Measurements from ENCODE around the gene PARP11.

Gene PARP11

DNA sequence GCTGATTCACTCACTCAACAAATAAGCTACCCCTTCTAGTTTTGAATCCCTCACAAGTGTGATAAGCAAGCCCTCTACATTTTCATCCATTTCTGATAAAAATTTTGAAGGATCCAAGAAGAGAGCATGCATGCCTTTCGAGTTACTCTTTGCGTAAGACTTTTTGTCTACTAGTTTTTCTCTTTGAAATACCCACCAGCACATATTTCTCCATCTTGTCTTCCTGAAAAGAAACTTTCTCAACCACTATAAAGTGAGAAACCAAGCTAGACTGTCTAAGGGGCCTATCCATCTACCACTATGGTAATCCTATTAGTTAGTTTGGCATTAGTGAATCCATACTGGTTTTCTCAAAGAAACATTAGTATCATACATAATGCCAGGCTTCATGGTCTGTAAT, 56.9 kb downstream of the PARP11 start:
- TF ChIP-seq SIN3A (IDR thresholded peaks at IDR 0.05; ENCODE audit: borderline replicate concordance, insufficient read depth, low read length), result no peak
- no peak for TF ChIP-seq TAF1 (IDR thresholded peaks at IDR 0.05; ENCODE audit: borderline replicate concordance, insufficient read depth, low read length)
- TF ChIP-seq FOXP2 (optimal IDR thresholded peaks at IDR 0.05; ENCODE audit: borderline replicate concordance, extremely low read depth, extremely low read length, insufficient read depth), result no peak
- TF ChIP-seq, protein P1, sequence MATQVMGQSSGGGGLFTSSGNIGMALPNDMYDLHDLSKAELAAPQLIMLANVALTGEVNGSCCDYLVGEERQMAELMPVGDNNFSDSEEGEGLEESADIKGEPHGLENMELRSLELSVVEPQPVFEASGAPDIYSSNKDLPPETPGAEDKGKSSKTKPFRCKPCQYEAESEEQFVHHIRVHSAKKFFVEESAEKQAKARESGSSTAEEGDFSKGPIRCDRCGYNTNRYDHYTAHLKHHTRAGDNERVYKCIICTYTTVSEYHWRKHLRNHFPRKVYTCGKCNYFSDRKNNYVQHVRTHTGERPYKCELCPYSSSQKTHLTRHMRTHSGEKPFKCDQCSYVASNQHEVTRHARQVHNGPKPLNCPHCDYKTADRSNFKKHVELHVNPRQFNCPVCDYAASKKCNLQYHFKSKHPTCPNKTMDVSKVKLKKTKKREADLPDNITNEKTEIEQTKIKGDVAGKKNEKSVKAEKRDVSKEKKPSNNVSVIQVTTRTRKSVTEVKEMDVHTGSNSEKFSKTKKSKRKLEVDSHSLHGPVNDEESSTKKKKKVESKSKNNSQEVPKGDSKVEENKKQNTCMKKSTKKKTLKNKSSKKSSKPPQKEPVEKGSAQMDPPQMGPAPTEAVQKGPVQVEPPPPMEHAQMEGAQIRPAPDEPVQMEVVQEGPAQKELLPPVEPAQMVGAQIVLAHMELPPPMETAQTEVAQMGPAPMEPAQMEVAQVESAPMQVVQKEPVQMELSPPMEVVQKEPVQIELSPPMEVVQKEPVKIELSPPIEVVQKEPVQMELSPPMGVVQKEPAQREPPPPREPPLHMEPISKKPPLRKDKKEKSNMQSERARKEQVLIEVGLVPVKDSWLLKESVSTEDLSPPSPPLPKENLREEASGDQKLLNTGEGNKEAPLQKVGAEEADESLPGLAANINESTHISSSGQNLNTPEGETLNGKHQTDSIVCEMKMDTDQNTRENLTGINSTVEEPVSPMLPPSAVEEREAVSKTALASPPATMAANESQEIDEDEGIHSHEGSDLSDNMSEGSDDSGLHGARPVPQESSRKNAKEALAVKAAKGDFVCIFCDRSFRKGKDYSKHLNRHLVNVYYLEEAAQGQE (IDR thresholded peaks at IDR 0.05; ENCODE audit: insufficient read depth in 1 of 2, low read depth in 2 of 2, low read length in 2 of 2), result no peak
- no peak for TF ChIP-seq POLR2AphosphoS5 (IDR thresholded peaks at IDR 0.05; ENCODE audit: low read depth, low read length)

DNA sequence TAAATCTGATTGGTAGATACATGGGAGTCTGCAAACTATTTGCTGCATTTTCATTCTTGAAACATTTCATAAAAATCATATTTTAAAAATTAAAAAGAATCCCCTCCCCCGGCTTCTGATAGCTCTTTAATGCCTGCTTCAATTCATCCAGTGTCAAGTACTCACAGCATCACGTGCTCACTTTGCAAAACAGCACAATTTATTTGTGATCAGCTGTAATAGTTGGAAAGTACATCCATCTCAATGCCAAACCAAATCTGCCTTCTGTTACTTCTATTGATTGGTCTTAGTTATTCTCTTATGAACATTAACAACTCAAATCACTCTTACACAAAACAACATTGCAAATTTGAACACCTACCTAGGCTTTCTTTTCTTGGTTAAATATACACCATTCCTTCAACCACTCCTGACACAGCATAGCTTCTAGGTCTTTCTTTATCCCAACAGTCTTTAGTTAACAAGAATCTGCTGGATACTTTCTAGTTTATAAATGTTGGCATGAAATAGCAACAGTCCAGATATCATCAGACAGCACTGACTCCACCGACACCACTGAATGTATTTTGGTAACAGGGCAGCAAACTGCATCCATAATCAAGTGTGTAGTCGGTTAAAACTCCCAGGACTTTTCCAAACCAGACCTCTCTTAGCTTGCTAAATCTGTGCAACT, 58.0 kb downstream of the PARP11 start:
- TF ChIP-seq POLR2AphosphoS5 (IDR thresholded peaks at IDR 0.05; ENCODE audit: low read depth, low read length) (no peak), TAF1 (IDR thresholded peaks at IDR 0.05; ENCODE audit: borderline replicate concordance, insufficient read depth, low read length) (no peak), FOXP2 (optimal IDR thresholded peaks at IDR 0.05; ENCODE audit: borderline replicate concordance, extremely low read depth, extremely low read length, insufficient read depth) (no peak), SIN3A (IDR thresholded peaks at IDR 0.05; ENCODE audit: borderline replicate concordance, insufficient read depth, low read length) (no peak)
- TF ChIP-seq, protein P1 (IDR thresholded peaks at IDR 0.05; ENCODE audit: insufficient read depth in 1 of 2, low read depth in 2 of 2, low read length in 2 of 2), result no peak

- TF ChIP-seq TAF1 (IDR thresholded peaks at IDR 0.05; ENCODE audit: borderline replicate concordance, insufficient read depth, low read length) (no peak), FOXP2 (optimal IDR thresholded peaks at IDR 0.05; ENCODE audit: borderline replicate concordance, extremely low read depth, extremely low read length, insufficient read depth) (no peak), SIN3A (IDR thresholded peaks at IDR 0.05; ENCODE audit: borderline replicate concordance, insufficient read depth, low read length) (no peak), POLR2AphosphoS5 (IDR thresholded peaks at IDR 0.05; ENCODE audit: low read depth, low read length) (no peak)
- TF ChIP-seq, protein P1 (IDR thresholded peaks at IDR 0.05; ENCODE audit: insufficient read depth in 1 of 2, low read depth in 2 of 2, low read length in 2 of 2), result no peak
Observed at GRCh38 chr12:3810540-3810939, 62.7 kb downstream of the PARP11 start.

GRCh38 chr12:3810016-3810370, 63.2 kb downstream of the PARP11 start:
- TF ChIP-seq FOXP2 (optimal IDR thresholded peaks at IDR 0.05; ENCODE audit: borderline replicate concordance, extremely low read depth, extremely low read length, insufficient read depth) (no peak), TAF1 (IDR thresholded peaks at IDR 0.05; ENCODE audit: borderline replicate concordance, insufficient read depth, low read length) (no peak), SIN3A (IDR thresholded peaks at IDR 0.05; ENCODE audit: borderline replicate concordance, insufficient read depth, low read length) (no peak), POLR2AphosphoS5 (IDR thresholded peaks at IDR 0.05; ENCODE audit: low read depth, low read length) (no peak)
- TF ChIP-seq, protein P1 (IDR thresholded peaks at IDR 0.05; ENCODE audit: insufficient read depth in 1 of 2, low read depth in 2 of 2, low read length in 2 of 2), result no peak
